Neural progenitor cell (in vitro differentiated cells): ENCODE measurements around the gene SLC24A2.

Experiments used
- EZH2 ChIP-seq: fragments of 200-600 bp; sonication (generic); IDR thresholded peaks from 2 replicates; pipeline ENCODE4 v1.6.1; 2017; ENCODE audit warnings: antibody characterized with exemption, mild to moderate bottlenecking, moderate library complexity
- EZH2phosphoT487 ChIP-seq: fragments of 200-600 bp; sonication (generic); IDR thresholded peaks from 2 replicates; pipeline ENCODE4 v1.6.1; 2017; ENCODE audit warnings: antibody characterized with exemption
- TF ChIP-seq, protein P1 (sequence below): fragments of 200-600 bp; sonication (generic); IDR thresholded peaks from 2 replicates; pipeline ENCODE4 v1.5.1; 2017; ENCODE audit warnings: antibody characterized with exemption, mild to moderate bottlenecking

DNA sequence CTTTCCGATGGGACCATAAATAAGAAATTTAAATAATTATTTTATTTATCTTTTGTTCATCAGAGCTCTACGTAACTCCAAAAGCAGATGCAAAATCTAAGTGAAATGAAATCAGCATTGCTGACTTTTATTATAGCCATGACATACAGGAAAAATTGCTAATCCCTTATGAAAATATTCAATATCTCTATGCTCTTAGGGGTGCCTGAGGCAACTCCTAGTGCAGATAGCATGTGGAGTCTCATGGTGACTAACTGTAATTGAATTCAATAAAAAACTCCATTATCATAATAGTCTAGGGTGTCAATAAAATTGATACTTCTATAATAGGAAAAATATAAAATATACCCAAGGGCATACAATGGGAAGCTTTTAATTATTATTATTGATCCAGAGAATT lies 42.6 kb downstream of the SLC24A2 start:
- no peak for TF ChIP-seq EZH2
- TF ChIP-seq, protein P1, sequence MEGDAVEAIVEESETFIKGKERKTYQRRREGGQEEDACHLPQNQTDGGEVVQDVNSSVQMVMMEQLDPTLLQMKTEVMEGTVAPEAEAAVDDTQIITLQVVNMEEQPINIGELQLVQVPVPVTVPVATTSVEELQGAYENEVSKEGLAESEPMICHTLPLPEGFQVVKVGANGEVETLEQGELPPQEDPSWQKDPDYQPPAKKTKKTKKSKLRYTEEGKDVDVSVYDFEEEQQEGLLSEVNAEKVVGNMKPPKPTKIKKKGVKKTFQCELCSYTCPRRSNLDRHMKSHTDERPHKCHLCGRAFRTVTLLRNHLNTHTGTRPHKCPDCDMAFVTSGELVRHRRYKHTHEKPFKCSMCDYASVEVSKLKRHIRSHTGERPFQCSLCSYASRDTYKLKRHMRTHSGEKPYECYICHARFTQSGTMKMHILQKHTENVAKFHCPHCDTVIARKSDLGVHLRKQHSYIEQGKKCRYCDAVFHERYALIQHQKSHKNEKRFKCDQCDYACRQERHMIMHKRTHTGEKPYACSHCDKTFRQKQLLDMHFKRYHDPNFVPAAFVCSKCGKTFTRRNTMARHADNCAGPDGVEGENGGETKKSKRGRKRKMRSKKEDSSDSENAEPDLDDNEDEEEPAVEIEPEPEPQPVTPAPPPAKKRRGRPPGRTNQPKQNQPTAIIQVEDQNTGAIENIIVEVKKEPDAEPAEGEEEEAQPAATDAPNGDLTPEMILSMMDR, result no peak
- TF ChIP-seq EZH2phosphoT487, result no peak
